Hepatocyte (in vitro differentiated cells): Measurements from ENCODE around the gene RASSF9. TPM values are rescaled to one million over a fixed set of nuclear protein-coding genes. Genes with fewer than 3 reads are reported as not detected.

Experiments used
- DNase-seq: peaks from one replicate; pipeline ENCODE4 v3.0.0-alpha.2; 2016; ENCODE audit warnings: low spot score
- H2AFZ ChIP-seq: fragments of 200-600 bp; sonication (generic); 2 replicates; pipeline ENCODE4 v1.6.0; 2016; ENCODE audit warnings: antibody characterized with exemption, mild to moderate bottlenecking
- H3K27ac ChIP-seq: fragments of 200-600 bp; sonication (generic); 2 replicates; pipeline ENCODE4 v1.5.1; 2016; ENCODE audit warnings: mild to moderate bottlenecking
- H3K27me3 ChIP-seq: fragments of 200-600 bp; sonication (generic); 2 replicates; pipeline ENCODE4 v1.6.1; 2016
- H3K36me3 ChIP-seq: fragments of 200-600 bp; sonication (generic); replicated peaks from 2 replicates; pipeline ENCODE4 v1.5.1; 2016; ENCODE audit warnings: low read depth; ENCODE audit not compliant: insufficient read depth
- H3K4me1 ChIP-seq: fragments of 200-600 bp; sonication (generic); 2 replicates; pipeline ENCODE4 v1.5.1; 2016; ENCODE audit warnings: mild to moderate bottlenecking, moderate library complexity; ENCODE audit not compliant: insufficient read depth
- H3K4me2 ChIP-seq: fragments of 200-600 bp; sonication (generic); 2 replicates; pipeline ENCODE4 v1.6.0; 2016
- H3K4me3 ChIP-seq: fragments of 200-600 bp; sonication (generic); 2 replicates; pipeline ENCODE4 v1.5.1; 2016; ENCODE audit warnings: mild to moderate bottlenecking
- H3K79me2 ChIP-seq: fragments of 200-600 bp; sonication (generic); 2 replicates; pipeline ENCODE4 v1.6.0; 2017; ENCODE audit warnings: mild to moderate bottlenecking
- H3K9me2 ChIP-seq: fragments of 200-600 bp; sonication (generic); replicated peaks from 2 replicates; pipeline ENCODE4 v1.6.0; 2017; ENCODE audit warnings: mild to moderate bottlenecking; ENCODE audit not compliant: insufficient read depth
- H3K9me3 ChIP-seq: fragments of 200-600 bp; sonication (generic); 2 replicates; pipeline ENCODE4 v1.5.1; 2016; ENCODE audit warnings: low read depth, mild to moderate bottlenecking
- H4K20me1 ChIP-seq: fragments of 200-600 bp; sonication (generic); 2 replicates; pipeline ENCODE4 v1.6.0; 2016; ENCODE audit warnings: mild to moderate bottlenecking; ENCODE audit not compliant: insufficient read depth, poor library complexity, severe bottlenecking
- CTCF ChIP-seq: fragments of 200-600 bp; sonication (generic); IDR thresholded peaks from 2 replicates; pipeline ENCODE4 v1.5.1; 2016; ENCODE audit warnings: antibody characterized with exemption, mild to moderate bottlenecking; ENCODE audit not compliant: poor library complexity
- EZH2 ChIP-seq: fragments of 200-600 bp; sonication (generic); IDR thresholded peaks from 2 replicates; pipeline ENCODE4 v1.6.1; 2016; ENCODE audit warnings: antibody characterized with exemption, mild to moderate bottlenecking, borderline replicate concordance
- EZH2phosphoT487 ChIP-seq: fragments of 200-600 bp; sonication (generic); IDR thresholded peaks from one replicate; pipeline ENCODE4 v1.6.1; 2018; ENCODE audit warnings: antibody characterized with exemption, mild to moderate bottlenecking, low read depth, moderate library complexity; ENCODE audit not compliant: unreplicated experiment, severe bottlenecking
- whole genome bisulfite sequencing: methylation state at CpG from one replicate; pipeline ENCODE4 v1.1.6; 2016; ENCODE audit warnings: low lambda C conversion rate; ENCODE audit errors: missing lambda C conversion rate; 5-methylcytosine and 5-hydroxymethylcytosine counted together
- polyA plus RNA-seq: library from polyadenylated mRNA; unstranded; fragments of >200 nt; fragmentation: Nextera tagmentation; extraction: Ambion mirVana; gene quantifications from 2 replicates; pipeline ENCODE4 v1.2.1, GENCODE V29; 2016
- total RNA-seq: library from RNA; depleted of rRNA; stranded (reverse); fragments of >200 nt; gene quantifications from 2 replicates; pipeline ENCODE4 v1.2.3, GENCODE V29; 2014

The RASSF9 gene
- total and polyA plus RNA-seq, 2 experiments from 2014 or later = 0.31 to 0.60 TPM

- no peak overlapping the region for H3K4me2 ChIP-seq
Observed at GRCh38 chr12:85804663-85805062, 31.5 kb downstream of the RASSF9 start.

GRCh38 chr12:85803923-85804322 lies 32.3 kb downstream of the RASSF9 start:
- Histone ChIP-seq H3K27me3 (no peaks in the 10 kb centered on the region), H3K4me2 (no peak overlapping the region), H2AFZ (no peak overlapping the region), H3K4me3 (no peak overlapping the region), H3K9me3 (no peaks in the 10 kb centered on the region), H3K79me2 (no peaks in the 10 kb centered on the region), H3K4me1 (no peaks in the 10 kb centered on the region), H3K27ac (no peak overlapping the region), H3K9me2 (no peaks in the 10 kb centered on the region), H4K20me1 (no peaks in the 10 kb centered on the region), H3K36me3 (no peaks in the 10 kb centered on the region)
- TF ChIP-seq EZH2phosphoT487 (no peak), EZH2 (no peak), CTCF (no peak)
- DNase-seq = no peak
- 95% methylated on average over 2 of the region's 2 CpGs for WGBS

More at GRCh38 chr12:85804663-85805062, 31.5 kb downstream of the RASSF9 start:
- Histone ChIP-seq H3K36me3 (no peaks in the 10 kb centered on the region), H3K9me2 (no peaks in the 10 kb centered on the region), H3K79me2 (no peaks in the 10 kb centered on the region), H3K4me1 (no peaks in the 10 kb centered on the region), H3K27ac (no peak overlapping the region), H3K4me3 (no peak overlapping the region), H2AFZ (no peak overlapping the region), H3K27me3 (no peaks in the 10 kb centered on the region), H3K9me3 (no peaks in the 10 kb centered on the region), H4K20me1 (no peaks in the 10 kb centered on the region)
- TF ChIP-seq EZH2phosphoT487 (no peak), CTCF (no peak), EZH2 (no peak)
- 95% methylated on average over 3 of the region's 3 CpGs for WGBS
- no peak for DNase-seq

- H3K4me2 ChIP-seq = no peak overlapping the region
- H2AFZ ChIP-seq = no peak overlapping the region
- WGBS = 40% methylated on average over 1 of the region's 1 CpG
Observed at GRCh38 chr12:85803231-85803630, 33.0 kb downstream of the RASSF9 start.

More at GRCh38 chr12:85803231-85803630, 33.0 kb downstream of the RASSF9 start:
- no peaks in the 10 kb centered on the region for H3K79me2 ChIP-seq
- no peaks in the 10 kb centered on the region for H4K20me1 ChIP-seq
- TF ChIP-seq EZH2 (no peak), CTCF (no peak), EZH2phosphoT487 (no peak)
- no peak overlapping the region for H3K27ac ChIP-seq
- H3K27me3 ChIP-seq = no peaks in the 10 kb centered on the region
- no peaks in the 10 kb centered on the region for H3K36me3 ChIP-seq
- no peak overlapping the region for H3K4me3 ChIP-seq
- H3K9me3 ChIP-seq = no peaks in the 10 kb centered on the region
- no peaks in the 10 kb centered on the region for H3K4me1 ChIP-seq
- DNase-seq = no peak
- H3K9me2 ChIP-seq = no peaks in the 10 kb centered on the region
